ENCODE data around the gene FAM81B.

- TF ChIP-seq ZNF274 (IDR thresholded peaks at IDR 0.05; ENCODE audit: low read depth, low read length), result no peak
- no peak for TF ChIP-seq YY1 (IDR thresholded peaks at IDR 0.05; ENCODE audit: insufficient read depth, insufficient read length)
These were observed at the start of gene FAM81B for GRCh38 chr5:95390812-95391492.

Measured in NT2/D1 (cell line).